OCI-LY1 (cell line): ENCODE measurements around the gene ANKRD6.

Experiments
- H2AFZ ChIP-seq: fragments of 200-600 bp; sonication (generic), shearing (Covaris generic); 2 replicates; pipeline ENCODE4 v1.6.0; 2014; ENCODE audit warnings: antibody characterized with exemption, mild to moderate bottlenecking, low read length
- H3F3A ChIP-seq: fragments of 200-600 bp; sonication (generic), shearing (Covaris generic); 2 replicates; pipeline ENCODE4 v1.6.0; 2014; ENCODE audit warnings: mild to moderate bottlenecking, antibody characterized with exemption, low read length, moderate library complexity; ENCODE audit not compliant: insufficient read depth
- H3K27ac ChIP-seq: fragments of 200-600 bp; sonication (generic); 2 replicates; pipeline ENCODE4 v1.5.1; 2014; ENCODE audit warnings: low read length, mixed run types, mild to moderate bottlenecking, low read depth; ENCODE audit not compliant: poor library complexity, severe bottlenecking
- H3K27me3 ChIP-seq: fragments of 200-600 bp; sonication (generic); 2 replicates; pipeline ENCODE4 v1.6.0; 2014; ENCODE audit warnings: antibody characterized with exemption, mild to moderate bottlenecking, low read length, moderate library complexity; ENCODE audit not compliant: insufficient read depth
- H3K36me3 ChIP-seq: fragments of 200-600 bp; sonication (generic); 2 replicates; pipeline ENCODE4 v1.6.1; 2014; ENCODE audit warnings: mild to moderate bottlenecking, antibody characterized with exemption, low read length, moderate library complexity, mixed read lengths; ENCODE audit not compliant: insufficient read depth
- H3K4me1 ChIP-seq: fragments of 200-600 bp; sonication (generic); 2 replicates; pipeline ENCODE4 v1.5.1; 2014; ENCODE audit warnings: mild to moderate bottlenecking, low read length, moderate library complexity; ENCODE audit not compliant: insufficient read depth, severe bottlenecking
- H3K4me2 ChIP-seq: fragments of 200-600 bp; sonication (generic), shearing (Covaris generic); 2 replicates; pipeline ENCODE4 v1.6.1; 2014; ENCODE audit warnings: low read length
- H3K4me3 ChIP-seq: fragments of 200-600 bp; sonication (generic); 2 replicates; pipeline ENCODE4 v1.5.1; 2014; ENCODE audit warnings: low read length, low read depth, mild to moderate bottlenecking, mixed read lengths; ENCODE audit not compliant: poor library complexity, severe bottlenecking
- H3K79me2 ChIP-seq: fragments of 200-600 bp; shearing (Covaris generic); 2 replicates; pipeline ENCODE4 v1.6.1; 2016; ENCODE audit warnings: mixed run types, low read length, mixed read lengths; ENCODE audit not compliant: insufficient read depth
- H3K9ac ChIP-seq: fragments of 200-600 bp; sonication (generic), shearing (Covaris generic); 2 replicates; pipeline ENCODE4 v1.6.1; 2014; ENCODE audit warnings: mild to moderate bottlenecking, low read length, mixed read lengths
- H3K9me2 ChIP-seq: fragments of 200-600 bp; sonication (generic), shearing (Covaris generic); 2 replicates; pipeline ENCODE4 v1.6.1; 2014; ENCODE audit warnings: low read depth, mild to moderate bottlenecking, low read length, mixed read lengths
- H3K9me3 ChIP-seq: fragments of 200-600 bp; shearing (Covaris generic); 2 replicates; pipeline ENCODE4 v1.6.1; 2014; ENCODE audit warnings: low read length, mixed read lengths
- H4K20me1 ChIP-seq: fragments of 200-600 bp; sonication (generic), shearing (Covaris generic); 2 replicates; pipeline ENCODE4 v1.6.0; 2016; ENCODE audit warnings: mild to moderate bottlenecking, low read length; ENCODE audit not compliant: insufficient read depth
- EZH2 ChIP-seq: fragments of 200-600 bp; sonication (generic), shearing (Covaris generic); IDR thresholded peaks from 2 replicates; pipeline ENCODE4 v1.8.0; 2017; ENCODE audit warnings: borderline replicate concordance, mixed run types, mild to moderate bottlenecking, antibody characterized with exemption, low read length, moderate library complexity, mixed read lengths
- TF ChIP-seq, protein P1 (sequence below): fragments of 200-600 bp; sonication (generic), shearing (Covaris generic); IDR thresholded peaks from 2 replicates; pipeline ENCODE4 v1.5.1; 2017; ENCODE audit warnings: mild to moderate bottlenecking, antibody characterized with exemption, low read length, moderate library complexity, mixed read lengths

Gene ANKRD6

GRCh38 chr6:89412071-89413005 is 20.6 kb upstream of the ANKRD6 start, which contains the start of gene RRAGD:
Gene RRAGD, minus strand, starts transcription at chr6:89412273. Its CDS starts 280 bp downstream, at chr6:89411993.
- Histone ChIP-seq H3K36me3 (no peaks in the 10 kb centered on the region), H3K27ac (no peak within 1 kb of the TSS), H3K9ac (peak within 1 kb of the TSS; percentile 54), H3F3A (no peaks in the 10 kb centered on the region), H2AFZ (0 out of 2 replicates have a peak within 1 kb of the TSS, but pooled peaks have one; percentile 4), H3K27me3 (peaks cover 5% of the 10 kb centered on the region), H3K4me2 (peak within 1 kb of the TSS; percentile 83), H4K20me1 (no peaks in the 10 kb centered on the region), H3K4me3 (peak within 1 kb of the TSS; percentile 69), H3K4me1 (peaks cover 24% of the 10 kb centered on the region), H3K9me2 (no peaks in the 10 kb centered on the region), H3K79me2 (no peaks in the 10 kb centered on the region), H3K9me3 (no peaks in the 10 kb centered on the region)
- TF ChIP-seq, protein P1, sequence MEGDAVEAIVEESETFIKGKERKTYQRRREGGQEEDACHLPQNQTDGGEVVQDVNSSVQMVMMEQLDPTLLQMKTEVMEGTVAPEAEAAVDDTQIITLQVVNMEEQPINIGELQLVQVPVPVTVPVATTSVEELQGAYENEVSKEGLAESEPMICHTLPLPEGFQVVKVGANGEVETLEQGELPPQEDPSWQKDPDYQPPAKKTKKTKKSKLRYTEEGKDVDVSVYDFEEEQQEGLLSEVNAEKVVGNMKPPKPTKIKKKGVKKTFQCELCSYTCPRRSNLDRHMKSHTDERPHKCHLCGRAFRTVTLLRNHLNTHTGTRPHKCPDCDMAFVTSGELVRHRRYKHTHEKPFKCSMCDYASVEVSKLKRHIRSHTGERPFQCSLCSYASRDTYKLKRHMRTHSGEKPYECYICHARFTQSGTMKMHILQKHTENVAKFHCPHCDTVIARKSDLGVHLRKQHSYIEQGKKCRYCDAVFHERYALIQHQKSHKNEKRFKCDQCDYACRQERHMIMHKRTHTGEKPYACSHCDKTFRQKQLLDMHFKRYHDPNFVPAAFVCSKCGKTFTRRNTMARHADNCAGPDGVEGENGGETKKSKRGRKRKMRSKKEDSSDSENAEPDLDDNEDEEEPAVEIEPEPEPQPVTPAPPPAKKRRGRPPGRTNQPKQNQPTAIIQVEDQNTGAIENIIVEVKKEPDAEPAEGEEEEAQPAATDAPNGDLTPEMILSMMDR = 0 out of 2 replicates have a peak, but pooled peaks have one; percentile 8
- TF ChIP-seq EZH2 = no peak

DNA sequence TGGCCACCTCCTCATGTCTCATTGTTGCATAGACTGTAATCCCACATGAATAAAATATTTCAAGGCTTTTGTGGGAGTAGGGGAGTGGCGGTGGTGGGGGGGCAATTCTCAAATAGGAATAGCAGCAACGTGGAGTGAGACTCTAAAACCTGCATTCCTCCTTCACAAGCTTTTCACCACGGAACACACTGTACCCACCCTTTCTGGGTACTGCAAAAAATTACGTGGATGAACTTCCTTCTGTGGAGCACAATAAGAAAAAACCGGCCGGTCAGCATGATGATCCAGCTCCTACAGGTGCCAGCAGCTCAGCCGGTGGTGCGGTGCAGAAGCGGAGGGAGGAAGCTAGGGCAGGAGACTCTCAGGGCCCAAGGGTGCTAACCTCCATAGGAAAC is 19.9 kb upstream of the ANKRD6 start:
- Histone ChIP-seq H3K9ac (no peak overlapping the region; the same call in 1 of the 2 replicates), H3K9me2 (no peaks in the 10 kb centered on the region), H3K27ac (no peak overlapping the region), H3K4me1 (peaks cover 24% of the 10 kb centered on the region), H3K79me2 (no peaks in the 10 kb centered on the region), H4K20me1 (no peaks in the 10 kb centered on the region), H2AFZ (0 out of 2 replicates have a peak overlapping the region, but pooled peaks have one; percentile 4), H3K36me3 (no peaks in the 10 kb centered on the region), H3K27me3 (peaks cover 5% of the 10 kb centered on the region), H3F3A (no peaks in the 10 kb centered on the region), H3K4me2 (peak overlapping the region; percentile 83), H3K4me3 (peak overlapping the region; percentile 69), H3K9me3 (no peaks in the 10 kb centered on the region)
- no peak for TF ChIP-seq EZH2
- TF ChIP-seq, protein P1 = no peak

GRCh38 chr6:89414215-89414614 is 18.7 kb upstream of the ANKRD6 start:
- Histone ChIP-seq H3K27me3 (peaks cover 5% of the 10 kb centered on the region; the same call in 1 of the 2 replicates), H3K36me3 (no peaks in the 10 kb centered on the region), H3F3A (no peaks in the 10 kb centered on the region), H3K27ac (no peak overlapping the region), H3K9me2 (no peaks in the 10 kb centered on the region), H4K20me1 (no peaks in the 10 kb centered on the region), H3K4me3 (no peak overlapping the region), H3K9ac (no peak overlapping the region), H3K79me2 (no peaks in the 10 kb centered on the region), H3K4me1 (peaks cover 24% of the 10 kb centered on the region), H3K9me3 (no peaks in the 10 kb centered on the region), H2AFZ (no peak overlapping the region), H3K4me2 (no peak overlapping the region)
- TF ChIP-seq EZH2 = no peak
- TF ChIP-seq, protein P1 = no peak
